Activated CD8-positive, alpha-beta memory T cell treated with anti-CD3 and anti-CD28 coated beads, Interleukin-2, amount 50 U/mL, for 1 hour (primary cell): Measurements from ENCODE around the gene SLC25A12.
"Not testable (repeated sequence)": the region's sequence is repeated elsewhere in the genome, so short reads cannot be mapped to it uniquely, and the experiment has no call there.

ENCODE experiments used
- DNase-seq: peaks from one replicate; pipeline ENCODE4 v3.0.0-alpha.2; 2020; ENCODE audit errors: extremely low read depth

Gene SLC25A12

GRCh38 chr2:171893824-171894611, at the start of gene SLC25A12:
Gene SLC25A12, minus strand, starts transcription at chr2:171894244. Its CDS starts 30 bp downstream, at chr2:171894214.
- DNase-seq = peak; percentile 25

GRCh38 chr2:171941316-171941699, 47.3 kb upstream of the SLC25A12 start:
- DNase-seq = no peak

GRCh38 chr2:171939743-171940071, 45.7 kb upstream of the SLC25A12 start:
- no peak for DNase-seq

GRCh38 chr2:171939058-171939742, 45.2 kb upstream of the SLC25A12 start:
- DNase-seq = no peak

- no peak for DNase-seq
These were observed 36.3 kb upstream of the SLC25A12 start for GRCh38 chr2:171930385-171930784.

- no peak for DNase-seq
These were observed 30.3 kb upstream of the SLC25A12 start for GRCh38 chr2:171924170-171924942.

- no peak for DNase-seq
These were observed 29.2 kb upstream of the SLC25A12 start for GRCh38 chr2:171923206-171923605.

- peak; percentile 93 for DNase-seq
These were observed 28.4 kb upstream of the SLC25A12 start, which contains the start of gene HAT1 for GRCh38 chr2:171922230-171923022. Gene HAT1, plus strand, starts transcription at chr2:171922461. Its CDS starts 40 bp downstream, at chr2:171922501.

GRCh38 chr2:171921970-171922229, 27.9 kb upstream of the SLC25A12 start:
- no peak for DNase-seq

GRCh38 chr2:171919453-171919852, 25.4 kb upstream of the SLC25A12 start:
- DNase-seq = no peak

GRCh38 chr2:171913517-171913916, 19.5 kb upstream of the SLC25A12 start:
- no peak for DNase-seq

GRCh38 chr2:171910494-171910893, 16.4 kb upstream of the SLC25A12 start:
- DNase-seq = no peak

- no peak for DNase-seq
These were observed 15.2 kb upstream of the SLC25A12 start for GRCh38 chr2:171909266-171909665.

GRCh38 chr2:171908235-171908634, 14.2 kb upstream of the SLC25A12 start:
- no peak for DNase-seq

GRCh38 chr2:171902840-171903420, 8.9 kb upstream of the SLC25A12 start:
- no peak for DNase-seq

GRCh38 chr2:171899623-171900282, 5.7 kb upstream of the SLC25A12 start:
- DNase-seq = not testable (repeated sequence)

GRCh38 chr2:171895786-171896185, 1.7 kb upstream of the SLC25A12 start:
- DNase-seq = no peak

GRCh38 chr2:171894612-171894947, 536 bp upstream of the SLC25A12 start:
- DNase-seq = no peak

GRCh38 chr2:171893196-171893823, 734 bp downstream of the SLC25A12 start:
- no peak for DNase-seq

- no peak for DNase-seq
These were observed 4.2 kb downstream of the SLC25A12 start for GRCh38 chr2:171889808-171890207.

GRCh38 chr2:171889333-171889732, 4.7 kb downstream of the SLC25A12 start:
- no peak for DNase-seq
